K562 (cell line): Measurements from ENCODE around the gene ZDHHC5. TPM values are rescaled to one million over a fixed set of nuclear protein-coding genes. Genes with fewer than 3 reads are reported as not detected.

Experiments
- ATF7 ChIP-seq: fragments of 450-650 bp; IDR thresholded peaks from 2 replicates; pipeline ENCODE4 v1.7.1; 2014; ENCODE audit warnings: mild to moderate bottlenecking, moderate library complexity
- DMBX1 ChIP-seq: fragments of 250-450 bp; sonication (Bioruptor Pico); IDR thresholded peaks from 2 replicates; pipeline ENCODE4 v1.8.0; 2022; ENCODE audit warnings: inconsistent platforms, mild to moderate bottlenecking, moderate library complexity, borderline replicate concordance
- FOXJ3 ChIP-seq: sonication (generic); formaldehyde crosslinking; IDR thresholded peaks from 2 replicates; pipeline ENCODE4 v1.4.0; 2020; ENCODE audit warnings: mild to moderate bottlenecking, missing genetic modification reagents
- FOXP1 ChIP-seq: sonication (generic); formaldehyde crosslinking; IDR thresholded peaks from 2 replicates; pipeline ENCODE4 v1.8.0; 2022; ENCODE audit warnings: mild to moderate bottlenecking, missing genetic modification reagents
- IRF2 ChIP-seq: sonication (generic); formaldehyde crosslinking; IDR thresholded peaks from 2 replicates; pipeline ENCODE4 v1.8.1; 2022; ENCODE audit warnings: mild to moderate bottlenecking, missing genetic modification reagents
- polyA plus RNA-seq, 8 experiments: library from polyadenylated mRNA; depleted of rRNA in 4 of 8; stranded (reverse) in 5 of 8; unstranded in 3 of 8; fragments of >200 nt; fragmentation: Nextera tagmentation in 2 of 8; fragmentation: Illumina TruSeq in 1 of 8; extraction: Ambion mirVana in 2 of 8; extraction: Trizol in 1 of 8; gene quantifications; 2 replicates each; pipeline versions ENCODE4 v1.2.1 to v1.2.3, GENCODE V29; 2011 to 2014; ENCODE audit warnings: inconsistent platforms in 1 of 8, missing spikeins in 1 of 8
- total RNA-seq, 7 experiments: library from RNA; depleted of rRNA in 6 of 7; stranded (reverse); fragments of >200 nt in 6 of 7; fragmentation: Illumina TruSeq in 2 of 7; extraction: Trizol in 2 of 7; gene quantifications; 2 replicates each; pipeline versions ENCODE4 v1.2.1 to v1.2.3, GENCODE V29; 2011 to 2021; ENCODE audit warnings: low replicate concordance in 1 of 7
- TF ChIP-seq, protein P1 (sequence below): fragments of 450-650 bp; IDR thresholded peaks from 2 replicates; pipeline ENCODE4 v1.6.1; 2016; ENCODE audit warnings: mild to moderate bottlenecking, moderate library complexity
- TF ChIP-seq, protein P2 (sequence below): sonication (generic); formaldehyde crosslinking; IDR thresholded peaks from 2 replicates; pipeline ENCODE4 v1.5.0; 2020; ENCODE audit warnings: missing genetic modification reagents
- TF ChIP-seq, protein P3 (sequence below): fragments of 450-650 bp; IDR thresholded peaks from 2 replicates; pipeline ENCODE4 v1.6.1; 2017; ENCODE audit warnings: antibody characterized with exemption, mild to moderate bottlenecking

ZDHHC5 gene
- total and polyA plus RNA-seq, 9 of the 15 experiments (the other 6 are each of a cell fraction or from before 2014, with no cell fraction given): 3.8 to 64.2 (median 35.9) TPM

DNA sequence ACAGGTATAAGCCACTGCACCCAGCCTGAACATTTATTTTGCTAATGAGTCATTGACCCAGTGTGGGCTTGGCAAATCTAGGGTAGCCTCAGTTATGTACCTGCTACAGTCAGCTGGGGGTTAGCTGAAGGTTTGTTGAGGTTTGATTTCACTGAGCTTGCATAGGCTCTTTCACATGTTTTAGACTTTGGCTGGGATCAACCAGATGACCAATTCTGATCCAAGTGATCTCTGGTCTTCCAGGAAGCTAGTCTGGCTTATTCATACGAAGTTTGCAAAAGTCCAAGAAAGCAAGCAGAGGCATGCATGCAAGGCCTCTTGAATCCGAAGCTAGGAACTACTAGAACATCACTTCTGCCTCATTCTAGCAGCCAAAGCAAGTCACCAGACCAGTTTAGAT is 49.5 kb upstream of the ZDHHC5 start (continued):
- TF ChIP-seq, protein P1, sequence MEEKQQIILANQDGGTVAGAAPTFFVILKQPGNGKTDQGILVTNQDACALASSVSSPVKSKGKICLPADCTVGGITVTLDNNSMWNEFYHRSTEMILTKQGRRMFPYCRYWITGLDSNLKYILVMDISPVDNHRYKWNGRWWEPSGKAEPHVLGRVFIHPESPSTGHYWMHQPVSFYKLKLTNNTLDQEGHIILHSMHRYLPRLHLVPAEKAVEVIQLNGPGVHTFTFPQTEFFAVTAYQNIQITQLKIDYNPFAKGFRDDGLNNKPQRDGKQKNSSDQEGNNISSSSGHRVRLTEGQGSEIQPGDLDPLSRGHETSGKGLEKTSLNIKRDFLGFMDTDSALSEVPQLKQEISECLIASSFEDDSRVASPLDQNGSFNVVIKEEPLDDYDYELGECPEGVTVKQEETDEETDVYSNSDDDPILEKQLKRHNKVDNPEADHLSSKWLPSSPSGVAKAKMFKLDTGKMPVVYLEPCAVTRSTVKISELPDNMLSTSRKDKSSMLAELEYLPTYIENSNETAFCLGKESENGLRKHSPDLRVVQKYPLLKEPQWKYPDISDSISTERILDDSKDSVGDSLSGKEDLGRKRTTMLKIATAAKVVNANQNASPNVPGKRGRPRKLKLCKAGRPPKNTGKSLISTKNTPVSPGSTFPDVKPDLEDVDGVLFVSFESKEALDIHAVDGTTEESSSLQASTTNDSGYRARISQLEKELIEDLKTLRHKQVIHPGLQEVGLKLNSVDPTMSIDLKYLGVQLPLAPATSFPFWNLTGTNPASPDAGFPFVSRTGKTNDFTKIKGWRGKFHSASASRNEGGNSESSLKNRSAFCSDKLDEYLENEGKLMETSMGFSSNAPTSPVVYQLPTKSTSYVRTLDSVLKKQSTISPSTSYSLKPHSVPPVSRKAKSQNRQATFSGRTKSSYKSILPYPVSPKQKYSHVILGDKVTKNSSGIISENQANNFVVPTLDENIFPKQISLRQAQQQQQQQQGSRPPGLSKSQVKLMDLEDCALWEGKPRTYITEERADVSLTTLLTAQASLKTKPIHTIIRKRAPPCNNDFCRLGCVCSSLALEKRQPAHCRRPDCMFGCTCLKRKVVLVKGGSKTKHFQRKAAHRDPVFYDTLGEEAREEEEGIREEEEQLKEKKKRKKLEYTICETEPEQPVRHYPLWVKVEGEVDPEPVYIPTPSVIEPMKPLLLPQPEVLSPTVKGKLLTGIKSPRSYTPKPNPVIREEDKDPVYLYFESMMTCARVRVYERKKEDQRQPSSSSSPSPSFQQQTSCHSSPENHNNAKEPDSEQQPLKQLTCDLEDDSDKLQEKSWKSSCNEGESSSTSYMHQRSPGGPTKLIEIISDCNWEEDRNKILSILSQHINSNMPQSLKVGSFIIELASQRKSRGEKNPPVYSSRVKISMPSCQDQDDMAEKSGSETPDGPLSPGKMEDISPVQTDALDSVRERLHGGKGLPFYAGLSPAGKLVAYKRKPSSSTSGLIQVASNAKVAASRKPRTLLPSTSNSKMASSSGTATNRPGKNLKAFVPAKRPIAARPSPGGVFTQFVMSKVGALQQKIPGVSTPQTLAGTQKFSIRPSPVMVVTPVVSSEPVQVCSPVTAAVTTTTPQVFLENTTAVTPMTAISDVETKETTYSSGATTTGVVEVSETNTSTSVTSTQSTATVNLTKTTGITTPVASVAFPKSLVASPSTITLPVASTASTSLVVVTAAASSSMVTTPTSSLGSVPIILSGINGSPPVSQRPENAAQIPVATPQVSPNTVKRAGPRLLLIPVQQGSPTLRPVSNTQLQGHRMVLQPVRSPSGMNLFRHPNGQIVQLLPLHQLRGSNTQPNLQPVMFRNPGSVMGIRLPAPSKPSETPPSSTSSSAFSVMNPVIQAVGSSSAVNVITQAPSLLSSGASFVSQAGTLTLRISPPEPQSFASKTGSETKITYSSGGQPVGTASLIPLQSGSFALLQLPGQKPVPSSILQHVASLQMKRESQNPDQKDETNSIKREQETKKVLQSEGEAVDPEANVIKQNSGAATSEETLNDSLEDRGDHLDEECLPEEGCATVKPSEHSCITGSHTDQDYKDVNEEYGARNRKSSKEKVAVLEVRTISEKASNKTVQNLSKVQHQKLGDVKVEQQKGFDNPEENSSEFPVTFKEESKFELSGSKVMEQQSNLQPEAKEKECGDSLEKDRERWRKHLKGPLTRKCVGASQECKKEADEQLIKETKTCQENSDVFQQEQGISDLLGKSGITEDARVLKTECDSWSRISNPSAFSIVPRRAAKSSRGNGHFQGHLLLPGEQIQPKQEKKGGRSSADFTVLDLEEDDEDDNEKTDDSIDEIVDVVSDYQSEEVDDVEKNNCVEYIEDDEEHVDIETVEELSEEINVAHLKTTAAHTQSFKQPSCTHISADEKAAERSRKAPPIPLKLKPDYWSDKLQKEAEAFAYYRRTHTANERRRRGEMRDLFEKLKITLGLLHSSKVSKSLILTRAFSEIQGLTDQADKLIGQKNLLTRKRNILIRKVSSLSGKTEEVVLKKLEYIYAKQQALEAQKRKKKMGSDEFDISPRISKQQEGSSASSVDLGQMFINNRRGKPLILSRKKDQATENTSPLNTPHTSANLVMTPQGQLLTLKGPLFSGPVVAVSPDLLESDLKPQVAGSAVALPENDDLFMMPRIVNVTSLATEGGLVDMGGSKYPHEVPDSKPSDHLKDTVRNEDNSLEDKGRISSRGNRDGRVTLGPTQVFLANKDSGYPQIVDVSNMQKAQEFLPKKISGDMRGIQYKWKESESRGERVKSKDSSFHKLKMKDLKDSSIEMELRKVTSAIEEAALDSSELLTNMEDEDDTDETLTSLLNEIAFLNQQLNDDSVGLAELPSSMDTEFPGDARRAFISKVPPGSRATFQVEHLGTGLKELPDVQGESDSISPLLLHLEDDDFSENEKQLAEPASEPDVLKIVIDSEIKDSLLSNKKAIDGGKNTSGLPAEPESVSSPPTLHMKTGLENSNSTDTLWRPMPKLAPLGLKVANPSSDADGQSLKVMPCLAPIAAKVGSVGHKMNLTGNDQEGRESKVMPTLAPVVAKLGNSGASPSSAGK: no peak
- no peak for TF ChIP-seq FOXJ3 (CRISPR knock-in tag)
- TF ChIP-seq DMBX1 (CRISPR knock-in tag): no peak
- TF ChIP-seq, protein P2, sequence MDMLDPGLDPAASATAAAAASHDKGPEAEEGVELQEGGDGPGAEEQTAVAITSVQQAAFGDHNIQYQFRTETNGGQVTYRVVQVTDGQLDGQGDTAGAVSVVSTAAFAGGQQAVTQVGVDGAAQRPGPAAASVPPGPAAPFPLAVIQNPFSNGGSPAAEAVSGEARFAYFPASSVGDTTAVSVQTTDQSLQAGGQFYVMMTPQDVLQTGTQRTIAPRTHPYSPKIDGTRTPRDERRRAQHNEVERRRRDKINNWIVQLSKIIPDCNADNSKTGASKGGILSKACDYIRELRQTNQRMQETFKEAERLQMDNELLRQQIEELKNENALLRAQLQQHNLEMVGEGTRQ (CRISPR knock-in tag): no peak
- TF ChIP-seq, protein P3, sequence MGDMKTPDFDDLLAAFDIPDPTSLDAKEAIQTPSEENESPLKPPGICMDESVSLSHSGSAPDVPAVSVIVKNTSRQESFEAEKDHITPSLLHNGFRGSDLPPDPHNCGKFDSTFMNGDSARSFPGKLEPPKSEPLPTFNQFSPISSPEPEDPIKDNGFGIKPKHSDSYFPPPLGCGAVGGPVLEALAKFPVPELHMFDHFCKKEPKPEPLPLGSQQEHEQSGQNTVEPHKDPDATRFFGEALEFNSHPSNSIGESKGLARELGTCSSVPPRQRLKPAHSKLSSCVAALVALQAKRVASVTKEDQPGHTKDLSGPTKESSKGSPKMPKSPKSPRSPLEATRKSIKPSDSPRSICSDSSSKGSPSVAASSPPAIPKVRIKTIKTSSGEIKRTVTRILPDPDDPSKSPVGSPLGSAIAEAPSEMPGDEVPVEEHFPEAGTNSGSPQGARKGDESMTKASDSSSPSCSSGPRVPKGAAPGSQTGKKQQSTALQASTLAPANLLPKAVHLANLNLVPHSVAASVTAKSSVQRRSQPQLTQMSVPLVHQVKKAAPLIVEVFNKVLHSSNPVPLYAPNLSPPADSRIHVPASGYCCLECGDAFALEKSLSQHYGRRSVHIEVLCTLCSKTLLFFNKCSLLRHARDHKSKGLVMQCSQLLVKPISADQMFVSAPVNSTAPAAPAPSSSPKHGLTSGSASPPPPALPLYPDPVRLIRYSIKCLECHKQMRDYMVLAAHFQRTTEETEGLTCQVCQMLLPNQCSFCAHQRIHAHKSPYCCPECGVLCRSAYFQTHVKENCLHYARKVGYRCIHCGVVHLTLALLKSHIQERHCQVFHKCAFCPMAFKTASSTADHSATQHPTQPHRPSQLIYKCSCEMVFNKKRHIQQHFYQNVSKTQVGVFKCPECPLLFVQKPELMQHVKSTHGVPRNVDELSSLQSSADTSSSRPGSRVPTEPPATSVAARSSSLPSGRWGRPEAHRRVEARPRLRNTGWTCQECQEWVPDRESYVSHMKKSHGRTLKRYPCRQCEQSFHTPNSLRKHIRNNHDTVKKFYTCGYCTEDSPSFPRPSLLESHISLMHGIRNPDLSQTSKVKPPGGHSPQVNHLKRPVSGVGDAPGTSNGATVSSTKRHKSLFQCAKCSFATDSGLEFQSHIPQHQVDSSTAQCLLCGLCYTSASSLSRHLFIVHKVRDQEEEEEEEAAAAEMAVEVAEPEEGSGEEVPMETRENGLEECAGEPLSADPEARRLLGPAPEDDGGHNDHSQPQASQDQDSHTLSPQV: no peak
- TF ChIP-seq ATF7: no peak
- no peak for TF ChIP-seq FOXP1
- TF ChIP-seq IRF2 (CRISPR knock-in tag): no peak
